T-helper 17 cell (primary cell): Measurements from ENCODE around the gene TADA2B. TPM values are rescaled to one million over a fixed set of nuclear protein-coding genes. Genes with fewer than 3 reads are reported as not detected.

Experiments
- ATAC-seq: fragments of 150-1000 bp; cut with Tn5 transposase; 2 replicates; pipeline ENCODE4 v1.10.0; 2021; ENCODE audit warnings: mild to moderate bottlenecking, moderate library complexity
- DNase-seq, 3 donors: peaks; one replicate each; pipeline versions ENCODE4 v3.0.0 to v3.0.0-alpha.2; 2020 to 2021
- H3K9me3 ChIP-seq: one replicate; pipeline ENCODE4 v1.7.0; 2013; ENCODE audit warnings: low read length, mild to moderate bottlenecking; ENCODE audit not compliant: control insufficient read depth, poor library complexity, severe bottlenecking
- H3K27ac Mint-ChIP-seq: one replicate; pipeline ENCODE4 v1.8.0; 2022; ENCODE audit warnings: mild to moderate bottlenecking, moderate library complexity, mixed read lengths
- H3K27me3 Mint-ChIP-seq: one replicate; pipeline ENCODE4 v1.8.0; 2022; ENCODE audit warnings: mixed read lengths
- H3K36me3 Mint-ChIP-seq: one replicate; pipeline ENCODE4 v1.8.0; 2022; ENCODE audit warnings: low read depth, mixed read lengths
- H3K4me1 Mint-ChIP-seq: one replicate; pipeline ENCODE4 v1.8.0; 2022; ENCODE audit warnings: mild to moderate bottlenecking, mixed read lengths
- H3K4me3 Mint-ChIP-seq: one replicate; pipeline ENCODE4 v1.8.0; 2022; ENCODE audit warnings: mild to moderate bottlenecking, moderate library complexity, mixed read lengths
- total RNA-seq, 4 donors: library from RNA in 2 of 4; stranded (reverse) in 2 of 4; gene quantifications; one replicate each; pipeline ENCODE4 v1.2.3 and lab custom pipeline; 2022 to 2026

Gene TADA2B
- total RNA-seq, 2 donors from 2014 or later, result 31.8 to 40.9 TPM

DNA sequence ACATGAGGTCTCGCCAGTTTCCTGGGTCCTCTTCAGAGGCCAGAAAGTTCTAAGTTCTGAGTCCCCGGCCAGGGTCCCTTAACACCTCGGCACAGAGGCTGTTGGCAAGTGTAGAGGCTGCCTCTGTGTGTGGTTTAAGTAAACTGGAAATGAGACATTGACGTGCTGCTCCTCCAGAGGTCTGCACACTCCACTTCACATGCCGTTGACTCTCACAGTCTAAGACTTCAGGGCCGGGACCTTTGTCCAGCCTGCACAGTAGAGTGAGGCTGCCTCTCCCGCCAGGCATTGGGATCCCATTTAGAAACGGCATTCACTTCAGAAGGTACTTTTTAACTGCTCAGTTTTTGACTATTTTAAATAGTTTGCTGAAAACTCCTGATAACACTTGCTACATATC is 10.6 kb upstream of the TADA2B start:
- H3K9me3 ChIP-seq, result no peaks in the 10 kb centered on the region
- no peak for DNase-seq
- ATAC-seq, result no peak
- Mint-ChIP-seq H3K27ac (no peak overlapping the region), H3K4me1 (peaks cover 7% of the 10 kb centered on the region), H3K4me3 (no peak overlapping the region), H3K27me3 (no peaks in the 10 kb centered on the region), H3K36me3 (peaks cover 8% of the 10 kb centered on the region)

DNA sequence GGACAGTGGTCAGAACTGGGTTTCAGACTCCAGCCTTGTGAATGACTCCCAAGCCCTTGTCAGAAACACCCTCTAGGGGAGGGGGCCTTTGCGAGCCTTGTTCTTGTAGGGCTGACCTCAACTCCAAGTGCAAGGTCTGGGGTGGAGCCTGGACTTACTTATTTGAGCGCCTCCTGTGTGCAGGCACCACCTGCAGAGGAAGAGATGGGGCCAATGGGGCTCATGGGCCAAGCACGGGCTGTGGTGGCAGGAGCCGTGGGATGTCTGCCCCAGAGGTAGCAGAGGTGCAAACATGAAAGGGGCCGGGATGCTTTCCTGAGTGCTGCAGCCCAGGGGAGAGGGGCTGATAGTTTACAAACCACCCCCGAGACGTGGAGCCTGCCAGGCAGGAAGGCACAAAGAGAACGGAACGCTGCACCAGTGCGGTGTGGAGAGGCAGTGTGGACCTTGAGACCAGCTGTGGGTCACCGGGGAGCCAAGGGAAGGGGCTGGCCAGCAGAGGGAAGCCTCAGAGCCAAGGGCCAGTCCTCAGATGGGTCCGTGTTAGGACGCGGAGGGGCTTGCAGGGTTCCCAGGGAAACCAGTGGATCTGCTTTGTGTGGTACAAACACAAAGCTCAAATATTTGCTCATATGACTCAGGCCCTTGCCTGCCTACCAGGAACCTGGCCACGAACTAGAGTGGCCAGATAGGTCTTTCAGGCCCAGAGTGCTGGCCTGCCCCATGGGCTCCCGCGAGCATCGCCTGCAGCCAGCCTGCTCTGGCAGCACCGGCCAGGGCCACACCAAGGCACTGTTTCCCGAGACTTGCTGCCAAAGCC is 8.7 kb upstream of the TADA2B start:
- no peak overlapping the region for H3K4me3 Mint-ChIP-seq
- no peak overlapping the region for H3K27ac Mint-ChIP-seq
- H3K4me1 Mint-ChIP-seq, result peaks cover 2% of the 10 kb centered on the region
- no peaks in the 10 kb centered on the region for H3K27me3 Mint-ChIP-seq
- ATAC-seq (no peak), DNase-seq (no peak)
- H3K36me3 Mint-ChIP-seq, result peaks cover 4% of the 10 kb centered on the region
- H3K9me3 ChIP-seq, result no peaks in the 10 kb centered on the region

DNA sequence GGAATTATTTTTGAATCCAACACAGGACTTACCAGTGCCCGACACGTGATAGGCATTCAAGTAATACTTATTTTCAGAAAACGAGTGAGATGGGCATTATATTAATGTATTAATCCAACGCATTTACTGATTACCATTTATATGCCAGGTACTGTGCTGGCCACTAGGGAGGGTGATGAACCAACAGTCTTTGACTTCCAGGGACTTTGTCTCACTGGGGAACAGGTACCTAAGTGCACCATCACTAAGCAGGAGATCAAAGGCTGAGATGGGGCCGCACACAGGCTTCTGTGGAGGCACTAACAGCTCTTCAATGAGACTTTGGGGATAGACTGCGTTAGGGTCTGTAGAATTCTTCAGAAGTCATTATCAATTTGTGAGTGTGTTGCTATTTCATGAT is 5.7 kb upstream of the TADA2B start:
- Mint-ChIP-seq H3K4me3 (no peak overlapping the region), H3K27me3 (no peaks in the 10 kb centered on the region), H3K4me1 (peaks cover 10% of the 10 kb centered on the region), H3K36me3 (no peaks in the 10 kb centered on the region), H3K27ac (no peak overlapping the region)
- ATAC-seq, result peak; percentile 75
- no peak for DNase-seq
- no peaks in the 10 kb centered on the region for H3K9me3 ChIP-seq

DNA sequence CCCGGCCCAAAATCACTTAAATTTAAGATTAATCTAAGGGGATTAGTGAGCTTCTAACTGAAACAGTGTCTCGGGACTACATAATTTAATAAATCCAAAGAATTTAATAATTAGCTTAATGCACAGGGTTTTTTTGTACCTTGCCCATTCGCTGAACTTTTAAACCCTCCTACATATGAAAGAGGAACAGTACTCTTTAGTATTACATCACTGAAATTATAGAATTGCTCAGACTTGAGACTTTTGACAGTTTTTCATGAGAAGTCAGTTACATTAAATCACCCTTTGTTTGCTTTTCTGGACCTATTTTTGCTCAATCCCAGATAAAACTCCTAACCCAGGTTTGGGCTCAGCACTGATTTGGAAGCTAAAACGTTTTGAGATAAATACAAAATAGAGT is 2.4 kb upstream of the TADA2B start:
- ATAC-seq, result no peak
- peaks cover 25% of the 10 kb centered on the region for H3K4me1 Mint-ChIP-seq
- no peak overlapping the region for H3K27ac Mint-ChIP-seq
- H3K4me3 Mint-ChIP-seq, result no peak overlapping the region
- H3K27me3 Mint-ChIP-seq, result no peaks in the 10 kb centered on the region
- no peaks in the 10 kb centered on the region for H3K9me3 ChIP-seq
- DNase-seq, result no peak
- H3K36me3 Mint-ChIP-seq, result no peaks in the 10 kb centered on the region

DNA sequence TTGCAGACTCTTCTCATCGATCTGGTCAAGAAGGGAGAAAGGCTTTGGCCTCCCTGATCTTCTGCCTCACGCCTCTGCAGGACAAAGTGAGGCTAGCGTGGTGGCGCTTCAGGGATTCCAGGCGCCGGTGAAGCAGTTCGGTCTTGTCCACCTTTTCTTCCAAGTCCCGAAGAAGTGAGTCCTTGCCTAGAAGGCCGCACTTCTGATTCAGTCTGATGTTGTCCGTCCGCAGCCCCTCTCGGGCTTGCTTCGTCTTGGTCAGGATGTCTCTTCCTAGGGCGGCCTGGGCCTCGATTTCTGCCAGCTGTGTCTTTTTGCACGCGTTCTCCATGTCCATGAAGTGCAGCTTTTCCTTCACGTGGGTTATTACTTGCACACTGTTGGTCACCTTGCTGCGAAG is 1.9 kb upstream of the TADA2B start:
- no peaks in the 10 kb centered on the region for H3K27me3 Mint-ChIP-seq
- peak overlapping the region; percentile 80 for H3K27ac Mint-ChIP-seq
- peak overlapping the region; percentile 59 for H3K4me3 Mint-ChIP-seq

DNA sequence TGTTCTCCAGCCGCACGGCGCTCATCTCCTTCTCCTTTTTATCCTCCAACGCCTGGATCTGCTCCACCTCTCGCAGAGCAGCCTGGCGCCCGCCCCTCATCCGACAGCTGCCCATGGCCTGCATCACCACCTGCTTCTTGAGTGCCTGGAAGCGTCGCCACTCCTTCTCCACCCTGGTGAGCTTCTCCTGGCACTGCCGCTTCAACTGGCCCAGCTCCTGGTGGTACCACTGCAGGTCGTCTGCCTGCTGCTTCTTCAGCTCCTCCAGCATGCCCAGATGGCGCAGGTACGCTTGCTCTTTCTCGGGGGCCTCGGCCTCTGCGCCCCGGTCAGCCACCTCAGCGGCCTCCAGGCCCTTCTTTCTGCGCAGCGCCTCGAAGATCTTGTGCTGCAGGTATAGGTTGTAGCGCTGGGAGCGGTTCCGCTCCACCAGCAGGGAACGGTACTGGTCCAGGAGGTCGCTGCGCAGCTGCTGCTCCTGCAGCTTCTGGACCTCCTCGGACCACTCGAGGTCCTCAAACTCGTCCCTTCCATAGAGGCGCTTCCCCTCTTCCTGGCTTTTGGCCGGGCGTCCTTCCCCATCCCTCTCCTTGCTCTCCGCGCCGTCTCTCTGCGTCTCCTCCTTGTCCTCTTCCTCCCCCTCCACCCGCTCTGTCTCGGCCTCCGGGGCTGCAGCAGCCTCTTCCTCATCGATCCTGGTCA is 1.2 kb upstream of the TADA2B start:
- no peak for ATAC-seq
- H3K27ac Mint-ChIP-seq, result peak overlapping the region; percentile 80
- peak overlapping the region; percentile 94 for H3K4me3 Mint-ChIP-seq
- DNase-seq, result no peak
- H3K9me3 ChIP-seq, result no peaks in the 10 kb centered on the region
- peaks cover 35% of the 10 kb centered on the region for H3K4me1 Mint-ChIP-seq
- H3K27me3 Mint-ChIP-seq, result no peaks in the 10 kb centered on the region
- H3K36me3 Mint-ChIP-seq, result no peaks in the 10 kb centered on the region

More for the DNA sequence above, 1.9 kb upstream of the TADA2B start:
- Mint-ChIP-seq H3K4me1 (peaks cover 29% of the 10 kb centered on the region), H3K36me3 (no peaks in the 10 kb centered on the region)
- no peaks in the 10 kb centered on the region for H3K9me3 ChIP-seq
- DNase-seq, result no peak
- no peak for ATAC-seq

DNA sequence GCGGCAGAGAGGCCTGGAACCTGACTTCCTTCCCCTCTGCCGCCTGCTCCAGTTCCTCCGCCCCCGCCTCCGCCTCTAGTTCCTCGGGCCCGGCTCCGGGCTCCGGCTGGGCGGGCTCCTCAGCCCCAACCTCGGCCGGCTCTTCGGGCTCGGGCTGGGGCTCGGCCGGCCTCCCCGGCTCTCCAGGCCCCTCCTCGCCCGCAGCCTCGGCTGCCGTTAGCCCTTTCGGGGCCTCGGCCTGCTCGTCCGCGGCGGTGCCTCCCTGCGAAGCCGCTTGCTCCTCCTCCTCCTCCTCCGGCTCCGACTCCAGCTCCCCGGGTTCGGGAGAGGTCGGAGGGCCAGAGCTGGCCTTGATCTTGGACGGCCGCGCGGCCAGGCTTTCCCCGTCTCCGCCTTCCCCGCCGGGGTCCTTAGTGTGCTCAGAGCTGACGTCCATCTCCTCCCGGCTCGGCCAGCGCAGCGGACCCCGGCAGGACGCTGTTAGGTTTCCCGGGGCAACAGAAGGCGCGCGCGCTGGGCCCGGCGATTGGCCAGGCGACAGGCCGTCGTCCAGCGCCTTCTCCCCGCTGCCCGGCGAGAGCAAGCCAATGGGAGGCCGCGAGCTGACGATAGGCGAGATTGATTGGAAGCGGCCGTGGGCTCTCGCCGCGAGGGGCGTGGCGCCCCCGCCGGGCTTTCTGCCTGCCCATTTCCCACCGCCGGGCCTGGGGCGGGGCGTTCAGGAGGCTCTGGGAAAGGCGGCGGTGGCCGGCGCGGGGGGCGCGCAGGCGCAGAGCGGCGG is 479 bp upstream of the TADA2B start:
- H3K36me3 Mint-ChIP-seq, result no peaks in the 10 kb centered on the region
- DNase-seq (peak; percentile 82 to 92 (median 91)), ATAC-seq (peak; percentile 82)
- peak overlapping the region; percentile 80 for H3K27ac Mint-ChIP-seq
- no peaks in the 10 kb centered on the region for H3K9me3 ChIP-seq
- peak overlapping the region; percentile 94 for H3K4me3 Mint-ChIP-seq
- peaks cover 41% of the 10 kb centered on the region for H3K4me1 Mint-ChIP-seq
- no peaks in the 10 kb centered on the region for H3K27me3 Mint-ChIP-seq

DNA sequence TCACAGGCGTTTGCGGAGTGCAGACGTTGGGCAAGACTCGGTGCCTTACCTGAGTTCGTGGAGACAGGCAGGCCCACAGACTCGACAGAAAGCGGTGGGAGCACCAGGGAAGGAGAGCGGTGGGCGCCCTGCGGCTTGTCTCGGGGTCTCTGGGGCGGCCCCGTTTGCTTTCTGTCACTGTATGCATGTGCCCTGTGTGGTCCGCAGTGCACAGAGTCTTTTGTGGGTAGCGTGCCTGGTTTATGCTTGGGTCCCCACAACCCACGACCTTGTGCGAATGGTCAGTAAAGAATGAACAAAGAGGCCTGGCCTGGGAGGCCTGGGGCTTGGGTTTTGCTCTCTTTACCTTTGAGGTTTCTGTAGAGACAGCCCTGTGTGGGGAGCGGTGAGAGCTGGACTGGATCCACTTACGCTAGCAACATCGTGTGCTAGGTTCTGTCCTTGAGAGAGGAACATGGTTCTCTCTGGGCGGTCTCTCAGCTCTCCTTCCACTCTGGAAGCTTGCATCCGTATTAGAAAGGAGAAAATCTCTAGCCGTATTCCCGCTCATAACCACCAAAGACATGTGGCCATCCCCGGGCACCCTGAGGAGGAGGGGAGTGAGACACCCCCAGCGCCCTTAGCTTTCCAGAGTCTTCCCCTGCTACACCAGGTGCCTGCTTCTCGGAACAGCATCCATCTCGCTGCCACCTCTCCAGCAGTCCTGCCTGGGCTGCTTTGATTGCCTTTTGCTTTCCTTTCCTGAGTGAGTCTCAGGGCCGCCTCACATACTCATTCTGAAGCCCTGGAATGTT is 1.2 kb downstream of the TADA2B start:
- Mint-ChIP-seq H3K36me3 (no peaks in the 10 kb centered on the region), H3K27me3 (no peaks in the 10 kb centered on the region), H3K4me3 (peak overlapping the region; percentile 93), H3K27ac (peak overlapping the region; percentile 89), H3K4me1 (peaks cover 45% of the 10 kb centered on the region)
- ATAC-seq (no peak), DNase-seq (no peak)
- H3K9me3 ChIP-seq, result no peaks in the 10 kb centered on the region

DNA sequence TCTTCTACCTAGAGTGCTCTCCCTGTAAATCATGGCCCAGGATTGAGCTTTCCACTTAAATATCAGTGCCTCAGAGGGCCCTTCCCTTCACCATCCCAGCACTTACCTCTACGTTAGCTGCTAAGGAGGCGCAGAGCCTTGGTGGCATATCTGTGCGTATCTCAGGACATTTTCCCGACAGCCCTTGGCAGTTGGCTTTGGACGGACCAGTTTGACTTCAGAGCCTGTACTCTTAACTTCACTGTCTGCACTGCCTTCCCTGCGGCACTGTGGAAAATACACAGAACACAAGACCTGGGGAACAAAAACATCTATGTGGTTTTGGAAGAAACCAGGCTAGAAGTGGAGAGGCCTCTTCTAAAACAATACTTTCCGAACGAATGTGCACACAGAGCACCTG is 2.4 kb downstream of the TADA2B start:
- Mint-ChIP-seq H3K27ac (peak overlapping the region; percentile 87), H3K4me1 (peaks cover 47% of the 10 kb centered on the region)
- ATAC-seq, result no peak

DNA sequence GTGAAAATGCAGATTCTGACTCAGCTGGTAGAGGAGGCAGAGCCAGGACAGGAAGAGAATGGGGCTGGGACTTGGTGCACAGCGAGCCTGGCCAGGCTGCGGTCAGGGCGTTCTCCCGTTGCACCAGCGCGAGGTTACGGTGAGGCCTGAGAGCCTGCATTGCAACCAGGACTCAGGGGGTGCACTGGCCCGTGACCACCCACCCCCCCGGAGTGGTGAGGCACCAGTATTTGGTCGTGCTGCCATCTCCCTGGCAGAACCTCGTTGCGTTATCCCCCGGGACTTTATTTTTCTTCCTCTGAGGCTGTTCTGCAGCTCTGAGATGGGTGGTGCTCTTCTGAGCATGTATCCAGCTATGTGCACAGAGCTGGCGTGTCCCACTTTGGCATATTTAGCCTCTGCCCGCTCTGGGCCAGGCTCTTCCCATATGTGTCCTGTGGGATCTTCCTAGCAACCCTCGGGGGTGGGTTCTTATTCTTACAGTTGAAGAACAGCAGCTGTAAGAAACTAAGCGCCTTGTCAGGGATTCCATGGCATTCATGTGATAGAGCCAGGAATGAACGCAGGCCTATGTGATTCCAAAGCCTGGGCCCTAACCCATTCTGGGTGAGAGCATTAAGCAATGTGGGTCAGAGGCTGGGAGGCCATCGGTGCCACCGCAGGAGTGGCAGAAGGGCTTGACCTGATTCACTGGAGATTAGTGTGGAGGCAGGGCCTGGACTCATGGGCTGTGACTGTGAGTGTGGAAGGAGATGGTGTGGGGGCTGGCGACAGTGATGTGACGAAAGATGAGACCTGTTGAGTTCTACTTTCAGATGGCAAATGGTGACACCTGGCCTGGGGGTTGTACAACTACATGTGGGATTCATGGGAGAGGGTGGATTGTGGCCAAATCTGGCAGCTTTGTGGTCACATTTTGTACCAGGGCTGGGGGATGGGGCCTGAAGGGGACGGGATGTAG is 3.1 kb downstream of the TADA2B start:
- no peaks in the 10 kb centered on the region for H3K27me3 Mint-ChIP-seq
- no peaks in the 10 kb centered on the region for H3K9me3 ChIP-seq
- ATAC-seq (no peak), DNase-seq (no peak)
- H3K27ac Mint-ChIP-seq, result peak overlapping the region; percentile 87
- peak overlapping the region; percentile 93 for H3K4me3 Mint-ChIP-seq
- H3K36me3 Mint-ChIP-seq, result no peaks in the 10 kb centered on the region
- peaks cover 50% of the 10 kb centered on the region for H3K4me1 Mint-ChIP-seq

More for the DNA sequence above, 2.4 kb downstream of the TADA2B start:
- no peaks in the 10 kb centered on the region for H3K27me3 Mint-ChIP-seq
- DNase-seq, result no peak
- H3K4me3 Mint-ChIP-seq, result peak overlapping the region; percentile 93
- H3K9me3 ChIP-seq, result no peaks in the 10 kb centered on the region
- H3K36me3 Mint-ChIP-seq, result no peaks in the 10 kb centered on the region

DNA sequence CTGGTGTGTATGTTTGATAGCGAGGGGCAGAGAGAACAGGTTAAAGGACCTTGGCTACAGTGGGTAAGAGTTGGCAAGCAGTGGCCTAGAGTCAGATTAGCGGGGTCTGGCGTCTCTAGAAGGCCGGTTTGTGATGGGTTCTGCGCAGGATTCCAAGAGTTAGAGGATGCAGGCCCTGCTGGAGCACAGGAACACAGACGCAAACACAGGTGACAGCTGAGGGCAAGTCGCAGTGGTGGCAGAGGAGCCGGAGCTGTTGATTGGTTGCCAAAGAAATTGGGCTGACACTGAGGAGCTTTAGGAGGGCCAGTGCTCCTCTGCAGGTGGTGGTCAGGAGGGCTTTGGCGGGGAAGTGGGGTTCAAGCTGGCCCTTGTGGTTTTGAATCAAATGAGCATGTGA is 3.8 kb downstream of the TADA2B start:
- Mint-ChIP-seq H3K4me3 (peak overlapping the region; percentile 93), H3K27ac (peak overlapping the region; percentile 87), H3K27me3 (no peaks in the 10 kb centered on the region), H3K36me3 (no peaks in the 10 kb centered on the region), H3K4me1 (peaks cover 45% of the 10 kb centered on the region)
- ATAC-seq (no peak), DNase-seq (no peak)
- no peaks in the 10 kb centered on the region for H3K9me3 ChIP-seq

DNA sequence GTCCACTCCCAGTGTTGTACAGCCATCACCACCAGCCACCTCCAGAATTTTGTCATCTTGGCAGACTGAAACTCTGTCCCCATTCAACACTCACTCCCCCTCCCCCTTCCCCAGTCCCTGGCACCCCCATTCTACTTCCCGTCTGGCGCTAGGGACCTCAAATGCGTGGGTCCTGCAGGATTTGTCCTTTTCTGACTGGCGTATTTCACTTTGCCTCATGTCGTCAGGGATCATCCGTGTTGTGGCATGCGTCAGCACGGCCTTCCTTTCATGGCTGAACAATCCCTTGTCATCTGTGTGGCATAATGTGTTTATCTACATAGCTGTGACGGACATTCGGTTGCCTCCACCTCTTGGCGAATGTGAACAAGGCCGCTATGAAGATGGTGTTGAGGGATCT is 5.5 kb downstream of the TADA2B start:
- Mint-ChIP-seq H3K27ac (no peak overlapping the region), H3K36me3 (no peaks in the 10 kb centered on the region)
- DNase-seq, result no peak

More for the DNA sequence above, 5.5 kb downstream of the TADA2B start:
- no peaks in the 10 kb centered on the region for H3K9me3 ChIP-seq
- no peaks in the 10 kb centered on the region for H3K27me3 Mint-ChIP-seq
- no peak for ATAC-seq
- H3K4me1 Mint-ChIP-seq, result peaks cover 45% of the 10 kb centered on the region
- no peak overlapping the region for H3K4me3 Mint-ChIP-seq
